AML-193 (cell line): Measurements from ENCODE around the gene SMPD2.
"Not testable (repeated sequence)": the region's sequence is repeated elsewhere in the genome, so short reads cannot be mapped to it uniquely, and the experiment has no call there.

Source experiments
- DNase-seq, 2 experiments: peaks; one replicate each; lab custom pipeline; 2025; lab: John Stamatoyannopoulos, UW

Gene SMPD2

GRCh38 chr6:109461205-109461604 lies 20.7 kb downstream of the SMPD2 start:
- DNase-seq, result not testable (repeated sequence)

GRCh38 chr6:109461733-109462526 lies 21.4 kb downstream of the SMPD2 start:
- no peak for DNase-seq

- no peak for DNase-seq
Observed at GRCh38 chr6:109465772-109466171, 25.2 kb downstream of the SMPD2 start.

- no peak for DNase-seq
Observed at GRCh38 chr6:109466212-109466923, 25.8 kb downstream of the SMPD2 start.

- DNase-seq, result no peak
Observed at GRCh38 chr6:109467696-109468095, 27.2 kb downstream of the SMPD2 start.

GRCh38 chr6:109469591-109470189 lies 29.2 kb downstream of the SMPD2 start:
- DNase-seq, result no peak

GRCh38 chr6:109471105-109471810 lies 30.7 kb downstream of the SMPD2 start:
- DNase-seq, result no peak

- DNase-seq, result no peak
Observed at GRCh38 chr6:109472132-109472995, 31.8 kb downstream of the SMPD2 start.

- DNase-seq, result no peak
Observed at GRCh38 chr6:109473120-109473519, 32.6 kb downstream of the SMPD2 start.

GRCh38 chr6:109474995-109475394 lies 34.5 kb downstream of the SMPD2 start:
- DNase-seq, result no peak

- no peak for DNase-seq
Observed at GRCh38 chr6:109475625-109476024, 35.1 kb downstream of the SMPD2 start.

GRCh38 chr6:109477184-109477583 lies 36.7 kb downstream of the SMPD2 start:
- no peak for DNase-seq

GRCh38 chr6:109477725-109478124 lies 37.2 kb downstream of the SMPD2 start:
- no peak for DNase-seq

GRCh38 chr6:109478222-109478805 lies 37.8 kb downstream of the SMPD2 start:
- DNase-seq, result no peak

- DNase-seq, result no peak
Observed at GRCh38 chr6:109478841-109479624, 38.5 kb downstream of the SMPD2 start.

GRCh38 chr6:109480993-109481480 lies 40.5 kb downstream of the SMPD2 start:
- DNase-seq, result peak in 1 of 2 experiments; percentile 5

- DNase-seq, result peak; percentile 89 to 97
Observed at GRCh38 chr6:109482905-109483734, 42.6 kb downstream of the SMPD2 start, which contains the start of gene ZBTB24. Gene ZBTB24, minus strand, starts transcription at chr6:109483219. Its CDS starts 1,193 bp downstream, at chr6:109482026.

GRCh38 chr6:109483735-109484057 lies 43.2 kb downstream of the SMPD2 start:
- DNase-seq, result no peak

- DNase-seq, result no peak
Observed at GRCh38 chr6:109484122-109484521, 43.6 kb downstream of the SMPD2 start.
